Smooth muscle cell (in vitro differentiated cells): ENCODE results near the gene PEAK3. TPM values are rescaled to one million over a fixed set of nuclear protein-coding genes. Genes with fewer than 3 reads are reported as not detected.

Experiments
- DNase-seq: peaks from one replicate; lab custom pipeline; 2025; ENCODE audit not compliant: unreplicated experiment; lab: John Stamatoyannopoulos, UW
- H2AFZ ChIP-seq: fragments of 200-600 bp; sonication (generic); 2 replicates; pipeline ENCODE4 v1.6.0; 2016; ENCODE audit warnings: antibody characterized with exemption, low read depth, mild to moderate bottlenecking
- H3F3A ChIP-seq: fragments of 200-600 bp; sonication (generic); 2 replicates; pipeline ENCODE4 v1.6.0; 2017; ENCODE audit warnings: antibody characterized with exemption, low read depth
- H3K27ac ChIP-seq: fragments of 200-600 bp; sonication (generic); 2 replicates; pipeline ENCODE4 v1.5.1; 2016; ENCODE audit warnings: low read depth, mild to moderate bottlenecking
- H3K27me3 ChIP-seq: fragments of 200-600 bp; sonication (generic); 2 replicates; pipeline ENCODE4 v1.6.1; 2016; ENCODE audit warnings: low read depth, mild to moderate bottlenecking
- H3K36me3 ChIP-seq: fragments of 200-600 bp; sonication (generic); 2 replicates; pipeline ENCODE4 v1.5.1; 2016; ENCODE audit warnings: low read depth
- H3K4me1 ChIP-seq: fragments of 200-600 bp; sonication (generic); 2 replicates; pipeline ENCODE4 v1.5.1; 2016; ENCODE audit warnings: low read depth
- H3K4me2 ChIP-seq: fragments of 200-600 bp; sonication (generic); 2 replicates; pipeline ENCODE4 v1.6.0; 2016; ENCODE audit warnings: mild to moderate bottlenecking
- H3K4me3 ChIP-seq: fragments of 200-600 bp; sonication (generic); 2 replicates; pipeline ENCODE4 v1.5.1; 2016; ENCODE audit warnings: mild to moderate bottlenecking
- H3K79me2 ChIP-seq: fragments of 200-600 bp; sonication (generic); 2 replicates; pipeline ENCODE4 v1.6.0; 2016; ENCODE audit warnings: low read depth, mild to moderate bottlenecking
- H3K9ac ChIP-seq: fragments of 200-600 bp; sonication (generic); 2 replicates; pipeline ENCODE4 v1.6.0; 2016; ENCODE audit warnings: low read depth
- H3K9me3 ChIP-seq: fragments of 200-600 bp; sonication (generic); replicated peaks from 2 replicates; pipeline ENCODE4 v1.5.1; 2016; ENCODE audit warnings: low read depth
- H4K20me1 ChIP-seq: fragments of 200-600 bp; sonication (generic); 2 replicates; pipeline ENCODE4 v1.6.0; 2016; ENCODE audit warnings: low read depth
- WGBS: methylation state at CpG from one replicate; pipeline ENCODE4 v1.1.7; 2016; ENCODE audit warnings: low lambda C conversion rate; 5-methylcytosine and 5-hydroxymethylcytosine counted together
- polyA plus RNA-seq: library from polyadenylated mRNA; unstranded; fragments of >200 nt; fragmentation: Nextera tagmentation; extraction: Ambion mirVana; gene quantifications from 2 replicates; pipeline ENCODE4 v1.2.1, GENCODE V29; 2016
- total RNA-seq: library from RNA; depleted of rRNA; stranded (reverse); fragments of >200 nt; gene quantifications from 2 replicates; pipeline ENCODE4 v1.2.3, GENCODE V29; 2014
- TF ChIP-seq, protein P1 (sequence below): fragments of 200-600 bp; sonication (generic); IDR thresholded peaks from 2 replicates; pipeline ENCODE4 v1.5.1; 2017; ENCODE audit warnings: borderline replicate concordance, mild to moderate bottlenecking, antibody characterized with exemption; ENCODE audit not compliant: insufficient read depth, poor library complexity, severe bottlenecking

The PEAK3 gene
- total and polyA plus RNA-seq, 2 experiments from 2014 or later, result 0.71 TPM; not detected in 1

DNA sequence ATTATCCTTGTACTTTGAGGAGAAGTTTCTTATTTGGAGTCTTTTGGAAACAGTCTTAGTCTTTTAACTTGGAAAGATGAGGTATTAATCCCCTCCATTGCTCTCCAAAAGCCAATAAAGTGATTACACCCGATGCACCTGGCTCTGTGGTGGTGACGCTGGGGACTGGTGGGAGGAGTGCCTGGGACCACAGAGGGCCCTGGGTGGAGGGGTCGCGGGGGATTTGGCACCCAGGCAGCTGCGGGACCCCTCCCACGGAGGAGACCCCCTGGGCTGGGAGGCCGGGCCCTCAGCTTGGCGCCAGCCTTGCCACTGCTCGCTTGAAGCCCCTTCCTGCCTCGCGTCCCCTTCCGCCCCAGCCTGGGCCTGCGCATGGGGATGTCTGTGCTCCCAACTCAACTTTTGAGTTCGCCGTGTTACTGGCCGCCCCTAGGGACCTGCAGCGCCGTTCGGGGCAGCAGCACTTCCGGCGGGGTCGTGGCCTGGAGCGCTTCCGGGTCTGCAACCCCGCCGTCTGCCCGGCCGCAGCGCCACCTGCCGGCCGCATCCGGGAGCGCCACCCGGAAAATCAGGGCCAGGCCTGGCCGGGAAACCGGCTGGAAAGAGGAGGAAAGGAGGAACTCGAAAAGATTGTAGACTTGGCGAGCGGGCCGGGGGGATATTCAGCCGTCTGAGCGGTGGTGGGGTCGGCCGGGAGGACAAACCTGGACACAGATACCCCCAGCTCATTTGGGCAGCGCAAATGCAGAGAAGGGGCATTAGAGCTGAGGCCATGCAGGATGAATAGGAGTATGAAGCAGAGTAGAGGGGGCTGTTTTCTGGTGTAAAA, 8.4 kb downstream of the PEAK3 start:
- Histone ChIP-seq H3K9me3 (no peaks in the 10 kb centered on the region), H3K4me3 (peak overlapping the region; percentile 30), H3F3A (peaks cover 36% of the 10 kb centered on the region), H3K4me2 (peak overlapping the region; percentile 100), H3K79me2 (peaks cover 58% of the 10 kb centered on the region), H3K9ac (no peak overlapping the region), H3K4me1 (peaks cover 24% of the 10 kb centered on the region), H3K36me3 (no peaks in the 10 kb centered on the region), H4K20me1 (peaks cover 82% of the 10 kb centered on the region), H3K27ac (peak overlapping the region; percentile 56), H3K27me3 (no peaks in the 10 kb centered on the region), H2AFZ (no peak overlapping the region)
- 19% methylated on average over 44 of the region's 45 CpGs for WGBS
- peak; percentile 40 for DNase-seq
- TF ChIP-seq, protein P1, sequence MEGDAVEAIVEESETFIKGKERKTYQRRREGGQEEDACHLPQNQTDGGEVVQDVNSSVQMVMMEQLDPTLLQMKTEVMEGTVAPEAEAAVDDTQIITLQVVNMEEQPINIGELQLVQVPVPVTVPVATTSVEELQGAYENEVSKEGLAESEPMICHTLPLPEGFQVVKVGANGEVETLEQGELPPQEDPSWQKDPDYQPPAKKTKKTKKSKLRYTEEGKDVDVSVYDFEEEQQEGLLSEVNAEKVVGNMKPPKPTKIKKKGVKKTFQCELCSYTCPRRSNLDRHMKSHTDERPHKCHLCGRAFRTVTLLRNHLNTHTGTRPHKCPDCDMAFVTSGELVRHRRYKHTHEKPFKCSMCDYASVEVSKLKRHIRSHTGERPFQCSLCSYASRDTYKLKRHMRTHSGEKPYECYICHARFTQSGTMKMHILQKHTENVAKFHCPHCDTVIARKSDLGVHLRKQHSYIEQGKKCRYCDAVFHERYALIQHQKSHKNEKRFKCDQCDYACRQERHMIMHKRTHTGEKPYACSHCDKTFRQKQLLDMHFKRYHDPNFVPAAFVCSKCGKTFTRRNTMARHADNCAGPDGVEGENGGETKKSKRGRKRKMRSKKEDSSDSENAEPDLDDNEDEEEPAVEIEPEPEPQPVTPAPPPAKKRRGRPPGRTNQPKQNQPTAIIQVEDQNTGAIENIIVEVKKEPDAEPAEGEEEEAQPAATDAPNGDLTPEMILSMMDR, result peak; percentile 99

GRCh38 chr19:2271234-2272103, 10.5 kb downstream of the PEAK3 start:
- DNase-seq, result no peak
- 46% methylated on average over 30 of the region's 43 CpGs for WGBS
- Histone ChIP-seq H3K36me3 (no peaks in the 10 kb centered on the region), H3K27me3 (no peaks in the 10 kb centered on the region), H3K27ac (peak overlapping the region; percentile 95), H3K4me2 (peak overlapping the region; percentile 100), H3K4me3 (peak overlapping the region; percentile 99), H3K9me3 (no peaks in the 10 kb centered on the region), H3K9ac (peak overlapping the region; percentile 99), H3K79me2 (peaks cover 60% of the 10 kb centered on the region), H3F3A (peaks cover 36% of the 10 kb centered on the region), H4K20me1 (peaks cover 69% of the 10 kb centered on the region), H2AFZ (no peak overlapping the region), H3K4me1 (peaks cover 24% of the 10 kb centered on the region)
- TF ChIP-seq, protein P1, result no peak

DNA sequence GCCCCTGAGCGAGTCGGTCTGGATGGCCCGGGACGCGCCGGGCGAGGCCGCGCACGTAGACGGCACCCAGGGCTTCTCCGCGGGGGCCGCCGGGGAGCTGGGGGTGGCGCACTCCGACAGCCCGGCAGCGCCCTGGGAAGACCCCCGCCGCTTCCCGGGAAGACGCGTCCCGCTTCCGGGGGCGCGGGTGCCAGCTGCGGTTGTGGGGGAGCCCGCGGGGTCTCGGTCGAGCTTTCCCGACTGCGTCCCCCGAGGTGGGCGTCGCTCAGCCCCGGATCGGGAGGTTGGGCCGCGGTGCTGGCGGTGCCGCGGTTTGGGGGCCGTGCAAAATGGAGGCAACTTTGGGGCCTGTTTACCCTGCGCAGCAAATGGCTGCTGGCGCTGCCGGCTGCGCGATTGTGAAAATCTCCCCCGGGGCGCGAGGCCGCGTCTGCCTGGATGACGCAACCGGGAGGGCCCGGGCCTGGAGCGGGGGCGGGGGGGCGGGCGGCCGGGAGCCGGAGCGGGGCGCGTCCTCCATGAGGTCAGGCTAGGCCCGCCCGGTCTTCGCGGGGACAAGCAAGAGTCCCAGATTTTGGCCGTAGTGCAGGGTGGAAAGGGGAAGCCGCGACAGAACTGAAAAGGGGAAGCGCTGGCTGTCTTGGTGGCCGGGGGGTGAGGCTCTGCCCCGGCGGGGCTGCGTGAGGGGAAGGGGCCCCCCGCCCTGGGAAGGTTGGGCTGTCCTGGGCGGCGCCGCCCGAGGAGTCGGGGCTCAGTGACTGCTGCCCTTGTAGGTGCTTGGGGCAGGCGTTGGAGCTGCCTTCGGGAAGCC, 11.3 kb downstream of the PEAK3 start:
- TF ChIP-seq, protein P1, result no peak
- peaks cover 60% of the 10 kb centered on the region for H3K79me2 ChIP-seq
- WGBS, result 1% methylated on average over 66 of the region's 88 CpGs

More for the DNA sequence above, 11.3 kb downstream of the PEAK3 start:
- Histone ChIP-seq H3K4me3 (peak overlapping the region; percentile 99), H3K36me3 (no peaks in the 10 kb centered on the region), H3K4me2 (peak overlapping the region; percentile 100), H3K4me1 (peaks cover 24% of the 10 kb centered on the region), H4K20me1 (peaks cover 62% of the 10 kb centered on the region), H3K27me3 (no peaks in the 10 kb centered on the region), H3F3A (peaks cover 36% of the 10 kb centered on the region), H3K9ac (peak overlapping the region; percentile 99), H3K27ac (peak overlapping the region; percentile 95), H2AFZ (no peak overlapping the region), H3K9me3 (no peaks in the 10 kb centered on the region)
- DNase-seq, result peak; percentile 64
